Suprapubic skin (tissue), 4 donors: ENCODE results near the gene ALDH1A2. TPM values are rescaled to one million over a fixed set of nuclear protein-coding genes. Genes with fewer than 3 reads are reported as not detected.

Source experiments
- DNase-seq, 2 donors: peaks; one replicate each; pipeline ENCODE4 v3.0.0-alpha.2; 2019; ENCODE audit warnings: low spot score in 2 of 2
- H3K27ac ChIP-seq: fragments of 200-600 bp; sonication (generic); one replicate; pipeline ENCODE4 v1.5.1; 2019
- H3K27me3 ChIP-seq: fragments of 200-600 bp; sonication (generic); one replicate; pipeline ENCODE4 v1.5.1; 2019
- H3K36me3 ChIP-seq: fragments of 200-600 bp; sonication (generic); one replicate; pipeline ENCODE4 v1.5.1; 2019
- H3K4me1 ChIP-seq: fragments of 200-600 bp; sonication (generic); one replicate; pipeline ENCODE4 v1.5.1; 2019
- H3K4me3 ChIP-seq: fragments of 200-600 bp; sonication (generic); one replicate; pipeline ENCODE4 v1.5.1; 2019; ENCODE audit warnings: mild to moderate bottlenecking
- H3K9me3 ChIP-seq: fragments of 200-600 bp; sonication (generic); one replicate; pipeline ENCODE4 v1.5.1; 2019
- CTCF ChIP-seq, 2 donors: fragments of 200-600 bp in 1 of 2; fragments of 450-650 bp in 1 of 2; sonication (generic) in 1 of 2; IDR thresholded peaks; one replicate each; pipeline ENCODE4 v1.5.1; 2016 to 2019; ENCODE audit warnings: antibody characterized with exemption in 2 of 2, mild to moderate bottlenecking in 1 of 2, moderate library complexity in 1 of 2
- EP300 ChIP-seq: sonication (generic); formaldehyde crosslinking; IDR thresholded peaks from one replicate; pipeline ENCODE4 v1.6.1; 2017; ENCODE audit warnings: antibody characterized with exemption
- POLR2A ChIP-seq, 2 donors: fragments of 450-650 bp; IDR thresholded peaks; one replicate each; pipeline ENCODE4 v1.6.1; 2017; ENCODE audit warnings: antibody characterized with exemption in 2 of 2, mild to moderate bottlenecking in 2 of 2, moderate library complexity in 2 of 2
- POLR2AphosphoS5 ChIP-seq, 3 donors: sonication (generic); formaldehyde crosslinking; IDR thresholded peaks; one replicate each; pipeline ENCODE4 v1.6.1; 2017; ENCODE audit warnings: antibody characterized with exemption in 3 of 3
- WGBS: methylation state at CpG from one replicate; pipeline ENCODE4 v1.1.5; 2018; 5-methylcytosine and 5-hydroxymethylcytosine counted together
- total RNA-seq, 4 donors: library from RNA; depleted of rRNA; stranded (reverse); fragments of >200 nt; gene quantifications; one replicate each; pipeline ENCODE4 v1.1.0, GENCODE V29; 2016

ALDH1A2 gene
- total RNA-seq, 4 donors from 2014 or later = 0.62 to 4.9 (median 2.6) TPM

- Histone ChIP-seq H3K27ac (no peak overlapping the region), H3K9me3 (no peaks in the 10 kb centered on the region), H3K27me3 (peaks cover 15% of the 10 kb centered on the region), H3K4me1 (no peaks in the 10 kb centered on the region), H3K4me3 (no peak overlapping the region), H3K36me3 (no peaks in the 10 kb centered on the region)
- WGBS = 81% methylated on average over 2 of the region's 2 CpGs
- no peak for DNase-seq
- no peak for TF ChIP-seq EP300
- TF ChIP-seq POLR2A (IDR thresholded peaks at IDR 0.05) = no peak
- TF ChIP-seq CTCF (IDR thresholded peaks at IDR 0.05) = no peak
- no peak for TF ChIP-seq POLR2AphosphoS5 (IDR thresholded peaks at IDR 0.05)
Observed at GRCh38 chr15:57932348-57932747, 133.2 kb downstream of the ALDH1A2 start.

- no peaks in the 10 kb centered on the region for H3K9me3 ChIP-seq
- H3K27ac ChIP-seq = no peak overlapping the region
- no peak overlapping the region for H3K4me3 ChIP-seq
- H3K36me3 ChIP-seq = no peaks in the 10 kb centered on the region
- TF ChIP-seq CTCF (IDR thresholded peaks at IDR 0.05) = no peak
- no peak for TF ChIP-seq EP300
- TF ChIP-seq POLR2AphosphoS5 (IDR thresholded peaks at IDR 0.05) = no peak
- no peak for TF ChIP-seq POLR2A (IDR thresholded peaks at IDR 0.05)
- H3K4me1 ChIP-seq = no peaks in the 10 kb centered on the region
- DNase-seq = no peak
- H3K27me3 ChIP-seq = peaks cover 15% of the 10 kb centered on the region
- WGBS = 62% methylated on average over 1 of the region's 1 CpG
Observed at GRCh38 chr15:57931570-57931969, 133.9 kb downstream of the ALDH1A2 start.

- no peak for TF ChIP-seq EP300
- no peak for TF ChIP-seq POLR2A (IDR thresholded peaks at IDR 0.05)
- no peak for TF ChIP-seq POLR2AphosphoS5 (IDR thresholded peaks at IDR 0.05)
- TF ChIP-seq CTCF (IDR thresholded peaks at IDR 0.05) = no peak
- no peak overlapping the region for H3K27ac ChIP-seq
- H3K4me3 ChIP-seq = no peak overlapping the region
- peaks cover 20% of the 10 kb centered on the region for H3K4me1 ChIP-seq
- 96% methylated on average over 6 of the region's 6 CpGs for WGBS
- H3K36me3 ChIP-seq = no peaks in the 10 kb centered on the region
- peaks cover 15% of the 10 kb centered on the region for H3K27me3 ChIP-seq
- DNase-seq = no peak
- no peaks in the 10 kb centered on the region for H3K9me3 ChIP-seq
Observed at GRCh38 chr15:57927091-57927631, 138.3 kb downstream of the ALDH1A2 start.

GRCh38 chr15:57925650-57926049 is 139.9 kb downstream of the ALDH1A2 start:
- H3K4me1 ChIP-seq = peaks cover 32% of the 10 kb centered on the region
- TF ChIP-seq CTCF (IDR thresholded peaks at IDR 0.05) = no peak
- TF ChIP-seq POLR2A (IDR thresholded peaks at IDR 0.05) = no peak
- TF ChIP-seq POLR2AphosphoS5 (IDR thresholded peaks at IDR 0.05) = no peak
- TF ChIP-seq EP300 = no peak
- no peak for DNase-seq
- no peaks in the 10 kb centered on the region for H3K36me3 ChIP-seq
- no peak overlapping the region for H3K4me3 ChIP-seq
- H3K9me3 ChIP-seq = no peaks in the 10 kb centered on the region
- WGBS = 97% methylated on average over 3 of the region's 3 CpGs
- peaks cover 5% of the 10 kb centered on the region for H3K27me3 ChIP-seq
- H3K27ac ChIP-seq = no peak overlapping the region

GRCh38 chr15:57924598-57924997 is 140.9 kb downstream of the ALDH1A2 start:
- DNase-seq = no peak
- TF ChIP-seq EP300 = no peak
- no peak for TF ChIP-seq POLR2AphosphoS5 (IDR thresholded peaks at IDR 0.05)
- TF ChIP-seq CTCF (IDR thresholded peaks at IDR 0.05) = no peak
- no peak for TF ChIP-seq POLR2A (IDR thresholded peaks at IDR 0.05)
- H3K4me1 ChIP-seq = peaks cover 38% of the 10 kb centered on the region
- no peaks in the 10 kb centered on the region for H3K36me3 ChIP-seq
- WGBS = 76% methylated on average over 3 of the region's 3 CpGs
- H3K27me3 ChIP-seq = no peaks in the 10 kb centered on the region
- no peaks in the 10 kb centered on the region for H3K9me3 ChIP-seq
- no peak overlapping the region for H3K4me3 ChIP-seq
- no peak overlapping the region for H3K27ac ChIP-seq
